AG09309 (cell line): ENCODE results near the gene RAB8A.

Experiments used
- DNase-seq: peaks from one replicate; pipeline ENCODE4 v3.0.0-alpha.2; 2010; ENCODE audit warnings: low read depth
- H3K4me3 ChIP-seq: 2 replicates; pipeline ENCODE4 v1.5.1; 2011; ENCODE audit warnings: mild to moderate bottlenecking, low read depth, low read length, moderate library complexity; ENCODE audit not compliant: control insufficient read depth
- TF ChIP-seq, protein P1 (sequence below): IDR thresholded peaks from 2 replicates; pipeline ENCODE4 v1.5.1; 2011; ENCODE audit warnings: mild to moderate bottlenecking, low read depth, low read length, inconsistent platforms; ENCODE audit not compliant: insufficient read depth, control insufficient read depth; ENCODE audit errors: missing control alignments

Gene RAB8A

DNA sequence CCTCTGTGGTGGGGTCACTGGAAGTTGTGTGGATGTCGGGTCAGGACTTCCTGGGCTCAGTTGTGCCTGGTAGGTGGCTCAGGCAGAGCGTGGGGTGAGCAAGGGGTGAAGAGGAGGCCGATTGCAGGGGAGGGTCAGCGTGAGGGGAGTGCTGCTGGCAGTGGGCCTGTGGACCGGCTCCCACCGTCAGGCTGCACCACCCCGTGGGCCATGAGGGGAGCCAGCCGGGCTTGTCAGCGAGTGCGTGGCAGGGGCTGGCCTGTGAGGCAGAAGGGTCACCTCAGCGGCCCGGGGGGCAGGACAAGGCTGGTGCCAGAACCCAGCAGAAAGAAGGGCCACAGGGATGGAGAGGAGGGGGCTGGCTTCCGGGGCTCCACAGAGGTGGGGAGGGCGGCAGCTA is 13.3 kb downstream of the RAB8A start:
- DNase-seq, result no peak
- H3K4me3 ChIP-seq, result no peak overlapping the region
- TF ChIP-seq, protein P1, sequence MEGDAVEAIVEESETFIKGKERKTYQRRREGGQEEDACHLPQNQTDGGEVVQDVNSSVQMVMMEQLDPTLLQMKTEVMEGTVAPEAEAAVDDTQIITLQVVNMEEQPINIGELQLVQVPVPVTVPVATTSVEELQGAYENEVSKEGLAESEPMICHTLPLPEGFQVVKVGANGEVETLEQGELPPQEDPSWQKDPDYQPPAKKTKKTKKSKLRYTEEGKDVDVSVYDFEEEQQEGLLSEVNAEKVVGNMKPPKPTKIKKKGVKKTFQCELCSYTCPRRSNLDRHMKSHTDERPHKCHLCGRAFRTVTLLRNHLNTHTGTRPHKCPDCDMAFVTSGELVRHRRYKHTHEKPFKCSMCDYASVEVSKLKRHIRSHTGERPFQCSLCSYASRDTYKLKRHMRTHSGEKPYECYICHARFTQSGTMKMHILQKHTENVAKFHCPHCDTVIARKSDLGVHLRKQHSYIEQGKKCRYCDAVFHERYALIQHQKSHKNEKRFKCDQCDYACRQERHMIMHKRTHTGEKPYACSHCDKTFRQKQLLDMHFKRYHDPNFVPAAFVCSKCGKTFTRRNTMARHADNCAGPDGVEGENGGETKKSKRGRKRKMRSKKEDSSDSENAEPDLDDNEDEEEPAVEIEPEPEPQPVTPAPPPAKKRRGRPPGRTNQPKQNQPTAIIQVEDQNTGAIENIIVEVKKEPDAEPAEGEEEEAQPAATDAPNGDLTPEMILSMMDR, result no peak

DNA sequence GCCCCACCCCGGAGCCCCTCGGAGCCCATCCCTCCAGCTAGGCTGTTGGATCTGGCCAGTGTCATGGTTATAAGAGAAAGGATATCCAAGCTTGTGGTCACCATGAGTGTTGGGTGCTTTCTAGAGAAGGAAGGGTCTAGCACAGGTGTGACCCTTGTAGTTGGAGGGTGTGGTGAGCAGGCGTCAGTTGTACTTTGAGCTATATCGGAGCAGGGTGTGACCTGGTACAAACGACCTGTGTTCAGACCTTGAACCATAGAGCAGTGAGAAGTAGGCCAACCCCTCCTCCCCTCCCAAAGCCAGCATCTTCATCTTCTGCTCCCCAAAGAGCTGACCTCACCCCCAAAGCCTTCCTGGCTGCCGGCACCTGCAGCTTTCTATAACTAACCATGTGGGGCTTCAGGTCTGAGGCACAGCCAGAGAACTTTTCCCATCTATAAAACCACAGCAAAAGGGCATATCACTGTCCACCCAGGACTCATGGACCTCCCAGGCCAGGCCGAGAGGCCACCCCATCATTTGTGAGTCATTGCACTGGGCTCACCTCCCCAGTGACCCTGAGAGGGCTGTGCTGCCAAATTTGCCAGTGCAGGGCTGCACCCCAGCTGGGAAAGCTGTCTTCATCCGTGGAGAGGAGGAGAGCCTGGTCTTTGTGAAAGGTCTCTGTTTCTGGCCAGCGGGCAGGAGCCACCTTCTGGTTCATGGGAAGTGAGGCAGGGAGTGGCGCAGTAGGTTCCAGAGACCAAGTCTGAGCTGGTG is 14.2 kb downstream of the RAB8A start:
- DNase-seq, result no peak
- no peak overlapping the region for H3K4me3 ChIP-seq
- TF ChIP-seq, protein P1, result no peak

DNA sequence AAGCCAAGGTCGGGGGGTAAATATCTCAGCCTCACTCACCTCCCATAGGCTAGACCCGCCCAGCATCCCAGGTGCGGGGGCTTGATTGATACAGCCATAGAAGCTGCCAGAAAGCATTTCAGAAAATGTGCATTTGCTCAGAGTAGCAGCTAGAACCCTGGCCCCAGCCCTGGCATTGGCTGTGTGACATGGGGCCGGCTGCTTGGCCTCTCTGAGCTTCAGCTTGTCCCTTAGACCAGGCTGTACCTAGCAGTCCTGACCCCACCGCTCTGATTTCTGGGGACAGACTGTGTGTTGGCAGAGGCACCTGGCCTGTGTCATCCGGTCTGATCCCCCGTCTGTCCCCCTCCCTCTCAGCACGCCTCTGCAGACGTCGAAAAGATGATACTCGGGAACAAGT is 15.4 kb downstream of the RAB8A start:
- TF ChIP-seq, protein P1, result no peak
- DNase-seq, result no peak
- no peak overlapping the region for H3K4me3 ChIP-seq

DNA sequence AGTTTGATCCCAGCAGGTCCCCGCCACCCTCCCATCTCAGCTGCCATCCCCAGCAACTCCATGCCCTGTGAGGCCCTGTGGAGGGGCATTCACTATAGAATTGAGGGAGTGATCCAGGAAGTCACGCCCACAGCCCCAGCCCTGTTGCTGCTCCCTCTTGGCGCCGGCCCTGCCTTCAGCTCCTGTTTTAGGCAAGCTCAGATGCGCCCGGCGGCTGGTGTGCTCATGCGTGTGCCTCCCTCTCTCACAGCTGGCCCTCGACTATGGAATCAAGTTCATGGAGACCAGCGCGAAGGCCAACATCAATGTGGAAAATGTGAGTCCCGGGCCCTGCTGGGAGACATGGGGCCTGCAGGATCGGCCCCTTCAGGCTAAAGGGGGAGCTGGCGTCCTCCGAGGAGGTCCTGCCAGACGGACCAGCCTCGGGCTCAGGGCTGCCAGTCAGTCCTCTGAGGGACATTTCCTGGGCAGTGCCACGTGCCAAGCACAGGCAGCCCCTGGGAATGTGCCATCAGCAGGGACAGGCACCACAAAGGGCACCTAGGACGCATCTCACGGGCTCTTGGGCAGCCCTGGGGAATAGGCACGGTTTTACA is 16.2 kb downstream of the RAB8A start:
- TF ChIP-seq, protein P1, result no peak
- no peak overlapping the region for H3K4me3 ChIP-seq
- no peak for DNase-seq

DNA sequence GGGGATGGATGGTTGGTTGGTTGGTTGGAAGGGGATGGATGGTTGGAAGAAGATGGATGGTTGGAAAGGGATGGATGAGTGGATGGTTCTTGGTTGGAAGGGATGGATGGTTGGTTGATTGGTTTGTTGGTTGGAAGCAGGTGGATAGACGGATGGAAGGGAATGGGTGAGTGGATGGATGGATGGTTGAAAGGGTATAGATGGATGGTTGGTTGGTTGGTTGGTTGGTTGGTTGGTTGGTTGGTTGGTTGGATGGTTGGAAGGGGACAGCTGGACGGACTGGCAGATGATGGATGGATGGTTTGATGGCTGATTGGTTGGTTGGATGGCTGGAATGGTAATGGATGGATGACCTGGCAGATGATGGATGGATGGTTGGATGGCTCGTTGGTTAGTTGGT is 20.0 kb downstream of the RAB8A start:
- TF ChIP-seq, protein P1, result no peak
- no peak for DNase-seq
- H3K4me3 ChIP-seq, result no peak overlapping the region

DNA sequence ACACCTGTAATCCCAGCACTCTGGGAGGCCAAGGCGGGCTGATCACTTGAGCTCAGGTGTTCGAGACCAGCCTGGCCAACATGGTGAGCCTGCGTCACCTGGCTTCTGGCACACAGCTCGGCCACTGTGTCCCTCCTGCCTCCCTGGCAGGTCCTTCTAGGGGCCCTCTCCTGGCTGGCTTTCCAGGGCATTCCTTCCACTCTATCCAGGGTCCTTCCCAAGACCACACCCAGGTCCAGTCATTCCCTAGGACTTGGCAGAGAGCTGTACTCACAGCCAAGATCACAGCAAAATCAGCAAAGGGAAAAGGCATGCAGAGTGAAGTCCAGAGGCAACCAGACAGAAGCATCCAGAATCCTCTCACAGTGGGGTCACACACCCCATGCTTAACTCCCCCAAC is 22.1 kb downstream of the RAB8A start:
- DNase-seq, result no peak
- TF ChIP-seq, protein P1, result no peak
- H3K4me3 ChIP-seq, result no peak overlapping the region
